A549 treated with Hydrocortisone at 1 μM for 4 hours (cell line): ENCODE data around the gene KLF1. TPM values are rescaled to one million over a fixed set of nuclear protein-coding genes. Genes with fewer than 3 reads are reported as not detected.

Source experiments
- total RNA-seq: library from RNA; stranded (reverse); fragments of 200-300 nt; extraction: Qiagen RNA extraction; gene quantifications from 5 replicates; pipeline ENCODE4 v1.2.3, GENCODE V29; 2022

The KLF1 gene
- total RNA-seq, result 0.06 to 0.08 TPM in 2 of 5 replicates, not detected in the others

DNA sequence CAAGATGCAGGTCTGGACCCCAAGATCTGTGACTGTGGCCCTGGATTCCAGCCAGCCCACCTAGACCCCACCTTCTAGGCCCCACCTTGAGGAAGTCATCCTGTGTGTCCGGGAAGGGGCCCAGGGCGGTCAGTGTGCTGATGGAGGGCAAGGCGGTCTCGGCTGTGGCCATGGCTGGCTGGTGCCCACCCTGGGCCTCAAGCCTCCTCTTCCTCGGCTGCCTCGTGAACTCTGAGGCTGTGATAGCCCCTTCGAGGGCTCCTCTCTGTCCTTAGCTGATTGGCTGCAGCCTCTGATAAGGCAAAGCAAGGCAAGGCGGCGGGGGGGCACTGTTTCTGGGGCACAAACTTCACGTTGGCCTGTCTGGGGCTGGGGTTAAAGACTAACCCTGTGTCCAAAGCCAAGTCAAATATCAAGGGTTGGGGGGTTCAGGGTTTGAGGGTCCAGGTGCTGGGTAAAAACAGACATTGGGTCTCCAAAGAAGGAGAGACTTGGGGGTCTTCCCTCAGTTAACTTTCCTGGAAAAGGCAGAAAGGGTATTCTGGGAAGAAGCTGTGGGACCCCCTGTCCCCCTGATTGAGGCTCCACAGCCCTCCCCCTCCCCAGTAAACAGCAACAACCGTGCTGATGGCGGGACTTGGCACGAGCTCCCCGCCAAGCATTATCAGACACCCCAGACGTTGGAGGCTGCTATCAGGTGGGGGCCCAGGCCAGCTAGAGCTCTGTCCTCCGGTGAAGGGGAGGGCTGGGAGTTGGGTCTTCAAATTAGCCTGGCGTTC, at the start of gene KLF1:
TSS of gene KLF1 (minus strand) at position 233 of the 779 bp plus-strand sequence. CDS start at position 172, 61 bp downstream.

DNA sequence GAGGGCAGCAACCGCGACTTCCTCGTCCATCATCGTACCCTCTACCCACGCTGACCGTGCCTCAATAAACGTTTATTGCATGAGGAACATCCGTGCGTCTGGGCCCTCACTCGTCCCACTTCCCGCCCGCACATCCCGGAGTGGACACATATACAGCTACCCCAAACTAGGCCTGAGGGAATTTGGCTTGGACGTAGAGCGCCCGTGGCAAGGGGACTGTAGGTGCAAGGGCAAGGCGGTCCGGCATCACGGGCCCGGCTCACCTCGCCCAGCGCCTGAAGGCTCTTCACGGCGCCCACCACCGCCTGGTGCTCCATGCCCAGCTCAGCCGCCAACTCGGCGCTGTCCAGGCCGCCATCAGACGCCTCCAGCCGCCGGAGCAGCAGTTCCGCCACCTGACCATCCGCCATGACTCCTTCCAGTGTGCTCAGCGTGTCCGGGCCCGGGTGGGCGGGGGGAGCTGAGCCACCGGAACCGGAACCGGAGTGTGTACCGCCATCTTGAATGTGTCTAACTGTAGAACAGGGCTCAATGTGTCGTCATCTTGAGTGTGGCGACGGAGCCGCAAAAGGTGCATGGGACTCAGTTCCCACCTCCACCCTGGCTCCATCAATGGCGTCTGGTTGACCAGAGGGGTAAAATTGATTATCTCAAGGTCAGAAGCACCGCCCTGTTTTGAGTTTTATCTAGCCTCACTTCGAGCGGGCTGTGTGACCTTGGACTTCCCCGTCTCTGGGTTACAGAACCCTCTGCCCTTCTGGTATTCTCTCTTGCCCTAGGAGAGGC, 46.5 kb upstream of the KLF1 start, which contains the start of gene FARSA:
TSS of gene FARSA (minus strand) at position 425 of the 786 bp plus-strand sequence. CDS start at position 410, 15 bp downstream.

DNA sequence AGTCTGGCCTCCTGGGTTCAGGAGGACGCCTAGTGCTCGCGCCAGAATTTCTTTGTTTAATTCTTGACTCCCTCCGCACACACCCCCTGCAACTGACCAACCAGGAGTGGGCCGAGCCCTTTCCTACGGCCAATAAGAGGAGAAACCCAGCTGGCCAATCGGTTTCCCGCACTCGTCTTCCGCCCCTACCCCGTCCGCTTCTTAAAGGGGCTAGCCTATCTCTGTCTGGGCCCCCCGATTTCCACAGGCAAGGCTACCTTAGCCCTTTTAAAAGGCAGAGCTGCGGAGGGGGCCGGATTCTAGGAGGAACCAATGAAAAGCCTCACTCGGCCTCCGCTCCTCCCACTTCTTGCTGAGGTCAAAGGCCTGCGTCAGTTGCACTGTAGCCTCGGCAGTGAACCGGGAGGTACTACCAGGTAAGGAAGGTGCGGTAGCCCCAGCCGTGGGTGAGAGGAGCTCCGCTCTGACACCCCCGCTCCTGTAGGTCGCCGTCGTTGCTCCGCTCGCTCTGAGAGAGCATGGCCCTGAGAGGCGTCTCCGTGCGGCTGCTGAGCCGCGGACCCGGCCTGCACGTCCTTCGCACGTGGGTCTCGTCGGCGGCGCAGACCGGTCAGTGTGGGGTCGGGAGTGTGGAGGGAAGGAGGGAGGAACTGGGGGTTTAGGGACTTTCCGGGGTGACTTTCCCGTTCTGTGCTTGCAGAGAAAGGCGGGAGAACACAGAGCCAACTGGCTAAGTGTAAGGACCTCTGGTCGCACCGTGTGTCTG, 4.0 kb upstream of the KLF1 start, which contains the start of gene GCDH:
TSS of gene GCDH (plus strand) at position 374 of the 766 bp plus-strand sequence. CDS start at position 519, 145 bp downstream.

DNA sequence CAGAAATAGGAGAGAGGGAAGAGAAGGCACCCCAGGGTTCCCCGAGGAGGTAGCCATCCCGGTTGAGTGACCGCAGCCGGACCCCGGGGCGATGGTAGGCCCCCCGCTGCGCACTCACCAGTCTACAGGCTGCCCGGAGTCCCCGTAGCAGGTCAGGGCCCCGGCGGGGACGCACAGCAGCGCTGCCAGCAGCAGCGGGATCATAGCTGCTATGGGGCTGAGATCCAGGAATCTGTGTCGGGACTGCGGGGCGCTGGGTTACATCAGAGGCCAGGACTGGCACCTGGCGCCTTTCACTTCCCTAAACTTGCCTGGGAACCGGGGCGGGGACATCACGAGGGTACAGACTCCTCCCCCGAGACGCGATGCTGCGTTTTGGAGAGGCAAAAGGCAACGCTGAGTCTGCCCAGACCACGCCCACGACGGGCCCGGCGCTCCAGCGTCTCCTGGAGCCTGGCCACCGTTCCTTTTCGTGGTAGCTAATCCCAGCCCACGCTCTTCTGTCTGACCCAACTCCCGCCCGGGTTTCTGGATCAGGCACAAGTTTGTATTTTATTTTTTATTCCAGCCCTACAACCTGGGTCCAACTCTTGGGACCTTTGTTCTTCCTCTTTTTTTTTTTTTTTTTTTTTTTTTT, 5.7 kb downstream of the KLF1 start, which contains the start of gene DNASE2:
TSS of gene DNASE2 (minus strand) at position 278 of the 637 bp plus-strand sequence. CDS start at position 204, 74 bp downstream.

DNA sequence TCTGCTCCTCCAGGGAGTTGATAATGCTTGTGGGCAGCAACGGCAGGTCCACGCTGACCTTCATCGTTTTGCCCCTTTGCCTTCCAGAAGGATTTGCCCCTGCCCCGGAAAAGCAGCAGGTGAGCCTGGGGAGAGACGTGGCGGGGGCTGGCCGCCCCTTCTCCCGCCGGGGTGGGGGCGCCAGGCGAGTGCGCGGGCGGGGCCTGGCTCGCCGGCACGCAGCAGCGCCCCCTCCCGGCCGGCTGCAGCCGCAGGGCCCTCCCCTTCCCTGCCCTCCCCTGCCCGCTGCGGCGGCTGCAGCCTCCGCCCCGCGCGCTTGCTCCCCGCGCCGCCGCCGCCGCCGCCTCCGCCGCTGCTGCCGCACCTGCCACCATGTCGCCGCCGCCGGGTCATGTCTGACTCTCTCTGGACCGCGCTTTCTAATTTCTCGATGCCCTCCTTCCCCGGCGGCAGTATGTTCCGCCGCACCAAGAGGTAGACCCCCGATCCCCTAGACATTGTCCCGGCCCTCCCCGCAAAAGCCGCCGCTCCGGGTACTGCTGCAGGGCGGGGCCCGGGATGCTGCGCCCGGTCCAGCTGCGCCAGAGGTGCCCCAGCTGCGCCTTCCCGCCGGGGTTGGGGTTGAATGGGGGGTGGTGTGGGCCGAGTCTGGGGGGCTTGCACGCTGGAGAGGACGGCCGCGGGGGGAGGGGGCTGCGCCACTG, 48.7 kb downstream of the KLF1 start, which contains the start of gene MAST1:
TSS of gene MAST1 (plus strand) at position 334 of the 704 bp plus-strand sequence. CDS start at position 392, 58 bp downstream.

DNA sequence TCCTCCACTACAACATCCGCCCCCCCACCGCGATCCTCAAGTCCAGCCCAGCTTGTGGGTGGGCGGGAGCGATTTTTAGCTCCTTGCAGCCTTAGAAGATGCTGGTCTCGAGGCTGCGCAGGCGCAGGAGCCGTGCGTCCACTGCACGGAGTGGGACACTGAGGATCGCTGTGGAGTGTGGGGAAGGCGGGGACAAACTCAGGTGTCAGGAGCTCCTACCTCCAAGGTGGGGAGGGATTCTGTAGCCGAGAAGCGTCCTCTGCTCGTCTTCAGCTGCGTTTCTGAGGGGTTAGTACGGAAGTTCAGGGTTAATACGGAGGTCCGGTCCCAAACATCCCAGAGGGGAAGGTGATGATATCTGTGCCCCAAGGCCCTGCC, 52.4 kb downstream of the KLF1 start, which contains the start of gene RTBDN:
TSS of gene RTBDN (minus strand) at position 14 of the 378 bp plus-strand sequence. CDS start 4,600 bp downstream, outside the sequence.

Other genes starting within 250 kb of the KLF1 start
- 19.8 to 21.9 TPM (median 21.5 TPM) in 5 replicates for gene MAN2B1, start 220.5 kb downstream of the KLF1 start, total RNA-seq
- 7.5 to 11.7 TPM (median 9.6 TPM) in 5 replicates for gene WDR83, start 220.4 kb downstream of the KLF1 start, total RNA-seq
- gene DHPS, start 205.3 kb downstream of the KLF1 start, total RNA-seq, result 43.8 to 48.5 TPM (median 45.7 TPM) in 5 replicates
- not detected in 5 replicates for gene GNG14, start 199.2 kb downstream of the KLF1 start, total RNA-seq
- 8.9 to 13.0 TPM (median 12.3 TPM) in 5 replicates for gene FBXW9, start 190.6 kb downstream of the KLF1 start, total RNA-seq
- 29.9 to 34.4 TPM (median 32.2 TPM) in 5 replicates for gene TNPO2, start 163.3 kb downstream of the KLF1 start, total RNA-seq
- gene TRIR, start 152.5 kb downstream of the KLF1 start, total RNA-seq, result 144 to 206 TPM (median 199 TPM) in 5 replicates
- gene GET3, start 149.7 kb downstream of the KLF1 start, total RNA-seq, result 81.1 to 107 TPM (median 99.5 TPM) in 5 replicates
- 2.0 to 2.9 TPM (median 2.3 TPM) in 5 replicates for gene BEST2, start 135.4 kb downstream of the KLF1 start, total RNA-seq
- gene HOOK2, start 111.6 kb downstream of the KLF1 start, total RNA-seq, result 9.2 to 11.4 TPM (median 11.1 TPM) in 5 replicates
- gene JUNB, start 95.7 kb downstream of the KLF1 start, total RNA-seq, result 123 to 195 TPM (median 161 TPM) in 5 replicates
- 0.48 to 0.90 TPM (median 0.64 TPM) in 5 replicates for gene PRDX2, start 85.4 kb downstream of the KLF1 start, total RNA-seq
- gene THSD8, start 85.1 kb downstream of the KLF1 start, total RNA-seq, result 10.3 to 16.4 TPM (median 14.6 TPM) in 4 of 5 replicates, not detected in the other
- gene RNASEH2A, start 80.6 kb downstream of the KLF1 start, total RNA-seq, result 33.2 to 47.5 TPM (median 44.6 TPM) in 5 replicates
- gene RTBDN, start 52.6 kb downstream of the KLF1 start, total RNA-seq, result 0.15 to 0.33 TPM (median 0.20 TPM) in 5 replicates
- gene MAST1, start 48.7 kb downstream of the KLF1 start, total RNA-seq, result 1.3 to 2.1 TPM (median 1.8 TPM) in 5 replicates
- 27.5 to 33.2 TPM (median 30.3 TPM) in 5 replicates for gene DNASE2, start 5.8 kb downstream of the KLF1 start, total RNA-seq
- gene GCDH, start 4.0 kb upstream of the KLF1 start, total RNA-seq, result 8.5 to 11.9 TPM (median 9.3 TPM) in 5 replicates
- 0.18 to 0.65 TPM (median 0.44 TPM) in 5 replicates for gene SYCE2, start 32.1 kb upstream of the KLF1 start, total RNA-seq
- 66.6 to 76.5 TPM (median 69.3 TPM) in 5 replicates for gene FARSA, start 46.5 kb upstream of the KLF1 start, total RNA-seq
- gene CALR, start 51.4 kb upstream of the KLF1 start, total RNA-seq, result 488 to 572 TPM (median 509 TPM) in 5 replicates
- gene RAD23A, start 58.7 kb upstream of the KLF1 start, total RNA-seq, result 74.5 to 80.5 TPM (median 76.9 TPM) in 5 replicates
- gene GADD45GIP1, start 70.0 kb upstream of the KLF1 start, total RNA-seq, result 26.3 to 58.4 TPM (median 52.1 TPM) in 5 replicates
- 0.07 TPM in 1 of 5 replicates, not detected in the others for gene DAND5, start 82.4 kb upstream of the KLF1 start, total RNA-seq
- gene NFIX, start 108.3 kb upstream of the KLF1 start, total RNA-seq, result 2.7 to 4.4 TPM (median 4.3 TPM) in 5 replicates
- gene LYL1, start 215.7 kb upstream of the KLF1 start, total RNA-seq, result 0.67 to 1.1 TPM (median 0.71 TPM) in 5 replicates
- 34.8 to 42.7 TPM (median 36.4 TPM) in 5 replicates for gene TRMT1, start 229.5 kb upstream of the KLF1 start, total RNA-seq
- gene NACC1, start 231.1 kb upstream of the KLF1 start, total RNA-seq, result 29.0 to 39.7 TPM (median 38.2 TPM) in 5 replicates